Stomach smooth muscle (tissue), 2 donors: ENCODE data around the gene CALHM4.

Experiments used
- H3K27ac ChIP-seq: one replicate; pipeline ENCODE4 v1.7.0; 2013; ENCODE audit warnings: mild to moderate bottlenecking, low read length, inconsistent platforms
- H3K27me3 ChIP-seq, 2 donors: one replicate each; pipeline ENCODE4 v1.7.0; 2013; ENCODE audit warnings: low read length in 2 of 2; ENCODE audit not compliant: insufficient read depth in 2 of 2, control insufficient read depth in 1 of 2
- H3K36me3 ChIP-seq, 2 donors: one replicate each; pipeline ENCODE4 v1.7.0; 2013; ENCODE audit warnings: low read length in 2 of 2; ENCODE audit not compliant: control insufficient read depth in 2 of 2, insufficient read depth in 2 of 2
- H3K4me1 ChIP-seq: one replicate; pipeline ENCODE4 v1.7.0; 2013; ENCODE audit warnings: low read length; ENCODE audit not compliant: control insufficient read depth, insufficient read depth
- H3K4me3 ChIP-seq, 2 donors: one replicate each; pipeline ENCODE4 v1.7.0; 2013; ENCODE audit warnings: low read length in 2 of 2
- H3K9ac ChIP-seq, 2 donors: one replicate each; pipeline ENCODE4 v1.7.0; 2013; ENCODE audit warnings: low read length in 2 of 2, mild to moderate bottlenecking in 1 of 2
- H3K9me3 ChIP-seq, 2 donors: one replicate each; pipeline ENCODE4 v1.7.0; 2013; ENCODE audit warnings: low read length in 2 of 2; ENCODE audit not compliant: control insufficient read depth in 2 of 2
- donor health status: healthy.
- donor health status: Pancreatic carcinoma.

CALHM4 gene

DNA sequence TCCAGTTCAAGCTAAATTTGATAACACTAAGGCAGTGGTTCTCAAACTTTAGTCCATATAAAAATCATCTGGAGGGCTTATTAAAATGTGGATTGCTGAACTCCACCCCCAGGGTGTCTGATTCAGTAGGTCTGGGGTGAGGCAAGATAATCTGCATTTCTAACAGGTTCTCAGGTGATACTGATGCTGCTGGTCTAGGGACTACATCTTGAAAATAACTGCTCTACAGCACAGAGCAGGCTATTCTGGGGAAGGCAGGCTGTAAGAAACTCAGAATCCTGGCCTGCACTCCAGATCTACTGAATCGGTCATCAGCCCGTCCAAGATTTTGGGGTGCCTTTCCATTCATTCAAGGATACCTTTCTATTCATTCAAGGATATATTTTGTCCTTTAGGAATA, 30.7 kb upstream of the CALHM4 start:
- Histone ChIP-seq H3K9ac (no peak overlapping the region), H3K27ac (no peak overlapping the region), H3K4me1 (peaks cover 2% of the 10 kb centered on the region), H3K9me3 (no peaks in the 10 kb centered on the region), H3K27me3 (no peaks in the 10 kb centered on the region), H3K36me3 (peaks cover 0 to 2% of the 10 kb centered on the region in 2 donors), H3K4me3 (no peak overlapping the region)

DNA sequence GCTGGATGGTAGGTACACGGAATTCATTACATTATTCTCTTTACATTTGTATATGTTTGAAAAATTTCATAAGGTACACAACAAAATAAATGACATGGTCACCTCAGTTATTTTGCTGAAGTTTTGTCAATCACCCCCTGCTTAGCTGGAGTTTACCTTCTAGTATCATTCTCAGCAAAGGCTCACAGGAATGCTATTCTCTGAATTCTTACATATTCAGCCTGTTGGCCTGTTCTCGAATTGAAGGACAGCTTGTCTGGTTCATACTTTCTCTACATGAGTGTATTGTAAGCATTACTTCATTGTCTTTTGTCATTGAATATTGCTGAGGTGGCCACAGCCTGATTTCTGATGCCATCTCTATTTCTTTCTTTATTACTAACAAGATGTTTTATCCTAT, 29.3 kb upstream of the CALHM4 start:
- H3K9me3 ChIP-seq: no peaks in the 10 kb centered on the region
- no peak overlapping the region for H3K4me3 ChIP-seq
- no peaks in the 10 kb centered on the region for H3K36me3 ChIP-seq
- H3K27ac ChIP-seq: no peak overlapping the region
- peaks cover under 1% of the 10 kb centered on the region for H3K4me1 ChIP-seq
- H3K9ac ChIP-seq: no peak overlapping the region
- H3K27me3 ChIP-seq: no peaks in the 10 kb centered on the region

DNA sequence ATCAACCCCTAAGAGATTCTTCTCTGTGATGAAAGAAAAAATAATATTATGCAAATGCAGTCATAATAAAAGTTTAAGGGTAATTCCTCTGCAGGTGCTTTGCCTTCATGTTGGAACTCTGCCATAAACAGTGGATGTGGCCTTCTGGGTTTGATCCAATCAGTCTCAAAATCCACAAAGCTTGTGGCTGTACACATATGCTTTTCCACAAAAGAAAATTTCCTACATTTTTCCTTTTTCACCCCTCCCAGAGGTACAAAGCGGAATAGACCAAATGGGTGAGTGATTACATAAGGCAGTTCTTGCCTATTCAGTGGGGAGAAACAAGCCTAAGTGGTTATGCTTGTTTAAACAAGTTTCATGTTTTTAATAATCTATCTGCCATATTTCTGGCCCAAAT, 25.4 kb upstream of the CALHM4 start:
- Histone ChIP-seq H3K36me3 (no peaks in the 10 kb centered on the region), H3K9me3 (no peaks in the 10 kb centered on the region), H3K4me1 (no peaks in the 10 kb centered on the region), H3K27me3 (no peaks in the 10 kb centered on the region), H3K27ac (no peak overlapping the region), H3K4me3 (no peak overlapping the region), H3K9ac (no peak overlapping the region)

DNA sequence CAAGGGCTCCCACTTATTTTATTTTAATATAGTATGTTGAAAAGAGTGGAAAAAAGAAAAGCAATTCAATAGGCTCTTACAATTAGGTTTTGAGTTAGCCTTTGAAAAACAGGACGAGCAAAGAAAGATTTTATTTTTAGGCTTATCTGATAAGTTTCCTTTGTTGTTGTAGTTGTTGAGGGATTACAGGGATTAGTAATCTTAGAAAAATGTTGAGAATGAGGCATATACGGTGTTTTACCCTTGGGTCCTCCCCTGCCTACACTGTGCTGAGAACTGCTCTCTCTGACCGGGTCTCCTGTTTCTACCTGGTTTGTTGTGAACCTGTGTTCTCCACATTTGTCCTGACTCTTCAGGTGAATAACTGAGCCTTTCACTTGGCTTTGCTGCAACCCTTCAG, 24.8 kb upstream of the CALHM4 start:
- Histone ChIP-seq H3K27ac (no peak overlapping the region), H3K9me3 (no peaks in the 10 kb centered on the region), H3K9ac (no peak overlapping the region), H3K4me3 (no peak overlapping the region), H3K36me3 (no peaks in the 10 kb centered on the region), H3K27me3 (no peaks in the 10 kb centered on the region), H3K4me1 (no peaks in the 10 kb centered on the region)

DNA sequence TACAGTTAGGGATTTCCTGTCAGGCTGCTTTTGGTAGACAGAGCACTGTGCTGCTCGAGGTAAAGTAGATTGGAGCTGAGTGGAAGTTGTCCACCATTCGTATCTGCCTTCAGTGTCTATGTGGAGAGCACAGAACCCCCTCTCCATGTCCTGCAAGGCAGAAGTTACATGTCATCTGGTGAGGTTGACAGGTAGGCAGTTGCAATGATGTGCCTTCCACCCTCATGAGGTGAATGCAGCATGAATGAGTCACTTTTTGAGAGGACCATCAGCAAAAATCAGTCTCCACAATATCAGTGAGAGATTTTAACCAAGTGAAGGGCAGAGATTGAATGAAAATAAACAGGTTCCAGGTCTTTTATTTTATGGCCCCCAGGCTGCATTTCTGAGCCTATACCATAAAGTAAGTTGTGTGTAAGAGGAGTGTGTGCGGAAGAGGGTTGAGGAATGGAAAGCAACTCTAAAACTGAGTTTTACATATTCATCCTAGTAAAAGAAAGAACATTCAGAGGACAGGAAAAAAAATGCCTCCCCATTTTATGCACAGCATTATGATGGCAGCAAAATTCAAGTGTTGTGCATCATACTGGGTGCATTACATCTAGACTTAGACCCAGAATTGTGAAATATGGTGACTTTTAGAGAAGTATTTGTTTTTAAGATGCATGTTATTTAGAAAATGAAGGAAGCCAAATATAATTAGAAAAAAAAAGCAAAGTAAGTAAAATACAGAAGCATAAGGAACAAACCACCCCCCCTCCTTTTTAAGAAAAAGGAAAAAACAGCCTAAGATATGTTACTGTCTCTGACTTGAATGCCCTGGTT, 23.9 kb upstream of the CALHM4 start:
- Histone ChIP-seq H3K27me3 (no peaks in the 10 kb centered on the region), H3K27ac (no peak overlapping the region), H3K36me3 (no peaks in the 10 kb centered on the region), H3K4me1 (no peaks in the 10 kb centered on the region), H3K4me3 (no peak overlapping the region), H3K9me3 (no peaks in the 10 kb centered on the region), H3K9ac (no peak overlapping the region)

- Histone ChIP-seq H3K4me3 (no peak overlapping the region), H3K36me3 (no peaks in the 10 kb centered on the region), H3K27ac (no peak overlapping the region), H3K9me3 (no peaks in the 10 kb centered on the region), H3K27me3 (no peaks in the 10 kb centered on the region), H3K4me1 (no peaks in the 10 kb centered on the region), H3K9ac (no peak overlapping the region)
Observed at GRCh38 chr6:116530436-116530835, 23.1 kb upstream of the CALHM4 start.

GRCh38 chr6:116531675-116532570, 21.6 kb upstream of the CALHM4 start:
- no peaks in the 10 kb centered on the region for H3K4me1 ChIP-seq
- H3K4me3 ChIP-seq: no peak overlapping the region
- H3K9ac ChIP-seq: no peak overlapping the region
- H3K27me3 ChIP-seq: no peaks in the 10 kb centered on the region
- H3K9me3 ChIP-seq: no peaks in the 10 kb centered on the region
- no peaks in the 10 kb centered on the region for H3K36me3 ChIP-seq
- H3K27ac ChIP-seq: no peak overlapping the region

DNA sequence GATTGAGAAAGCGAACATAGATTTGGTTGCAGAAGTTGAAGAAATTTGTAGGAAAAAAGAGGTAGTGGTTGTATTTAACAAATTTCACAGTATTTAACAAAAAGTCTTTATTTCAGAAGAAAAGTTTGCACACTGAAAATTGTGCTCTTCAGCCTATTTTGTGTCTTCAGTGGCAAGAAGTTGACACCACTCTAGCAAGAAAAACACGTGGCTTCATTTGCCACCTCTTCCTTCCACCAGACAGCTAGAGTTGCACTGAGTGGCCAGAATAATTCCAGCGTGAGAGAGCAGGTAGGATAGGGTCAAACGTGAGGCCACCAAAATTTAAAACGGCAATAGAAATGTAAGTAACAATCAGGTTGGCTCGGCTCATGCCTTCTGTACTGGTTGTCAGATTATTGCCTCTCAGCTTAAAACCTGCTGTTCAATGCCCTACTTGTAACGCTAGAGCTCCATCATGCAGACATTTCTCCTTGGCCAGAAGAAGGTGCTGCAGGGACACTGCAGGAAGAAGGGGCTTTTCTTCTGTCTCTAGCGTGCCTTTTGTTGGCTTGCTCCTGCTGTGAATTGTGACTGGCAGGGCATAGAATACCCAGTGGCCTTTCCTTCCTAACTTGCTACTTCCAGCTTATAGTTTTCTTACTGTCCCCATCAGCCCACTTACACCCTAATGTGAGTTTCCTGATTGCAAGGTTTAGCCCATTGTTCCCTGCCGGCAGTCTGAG, 20.2 kb upstream of the CALHM4 start:
- Histone ChIP-seq H3K4me3 (no peak overlapping the region), H3K36me3 (no peaks in the 10 kb centered on the region), H3K27ac (no peak overlapping the region), H3K9ac (no peak overlapping the region), H3K27me3 (no peaks in the 10 kb centered on the region), H3K9me3 (no peaks in the 10 kb centered on the region), H3K4me1 (no peaks in the 10 kb centered on the region)

DNA sequence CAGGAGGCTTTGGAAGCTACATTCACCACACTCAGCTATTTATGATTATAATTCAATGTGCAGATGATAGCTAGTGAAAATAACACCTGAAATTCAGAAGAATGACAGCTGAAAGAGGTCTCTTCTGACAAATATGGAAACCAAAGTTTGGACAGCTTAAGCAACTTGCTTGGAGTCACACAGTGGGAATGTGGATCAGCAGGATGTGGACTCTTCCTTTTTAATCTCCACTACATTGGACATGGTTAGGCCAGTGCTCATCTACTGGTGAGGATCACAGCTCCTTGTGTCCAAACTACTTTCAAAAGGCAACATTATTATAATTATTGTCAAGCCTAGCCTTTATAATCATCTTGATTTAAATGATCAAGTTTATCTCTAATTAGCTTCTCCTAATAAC, 18.4 kb upstream of the CALHM4 start:
- Histone ChIP-seq H3K27me3 (no peaks in the 10 kb centered on the region), H3K27ac (no peak overlapping the region), H3K4me1 (no peaks in the 10 kb centered on the region), H3K36me3 (no peaks in the 10 kb centered on the region), H3K4me3 (no peak overlapping the region), H3K9me3 (no peaks in the 10 kb centered on the region), H3K9ac (no peak overlapping the region)

GRCh38 chr6:116536216-116536621, 17.3 kb upstream of the CALHM4 start:
- no peak overlapping the region for H3K9ac ChIP-seq
- no peaks in the 10 kb centered on the region for H3K4me1 ChIP-seq
- no peak overlapping the region for H3K4me3 ChIP-seq
- H3K27ac ChIP-seq: no peak overlapping the region
- H3K27me3 ChIP-seq: no peaks in the 10 kb centered on the region
- no peaks in the 10 kb centered on the region for H3K9me3 ChIP-seq
- no peaks in the 10 kb centered on the region for H3K36me3 ChIP-seq
